GM19035 (cell line): ENCODE results near the gene NPEPPS.
"Not testable (repeated sequence)": the region's sequence is repeated elsewhere in the genome, so short reads cannot be mapped to it uniquely, and the experiment has no call there.

Experiments used
- ATAC-seq: cut with Tn5 transposase; IDR thresholded peaks from one replicate; pipeline ENCODE4 v1.9.1; 2021; ENCODE audit not compliant: unreplicated experiment

NPEPPS gene

DNA sequence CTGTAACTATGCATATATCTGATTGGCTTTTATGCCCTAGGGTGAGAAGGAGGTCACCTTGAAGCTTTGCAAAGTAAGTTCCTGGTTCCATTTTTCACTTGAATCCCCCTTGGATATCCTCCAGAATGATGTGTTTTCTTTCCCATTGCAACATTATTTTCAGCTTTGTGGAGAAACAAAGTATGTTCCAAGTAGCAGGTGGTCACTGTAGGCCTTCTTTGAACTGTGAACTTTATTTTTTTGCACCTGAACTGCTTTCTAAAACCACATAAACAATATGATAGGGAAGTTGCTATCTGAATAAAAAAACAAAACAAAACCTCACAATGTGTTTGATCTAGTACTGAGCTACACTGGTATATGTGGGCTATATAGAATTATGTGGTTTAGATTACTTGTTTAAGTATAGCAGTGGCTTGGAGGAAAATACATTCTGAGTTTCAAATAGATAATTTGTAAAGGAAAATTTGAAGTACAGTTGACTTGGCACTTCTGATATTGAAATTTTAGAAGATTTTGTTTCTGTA lies 29.7 kb downstream of the NPEPPS start:
- not testable (repeated sequence) for ATAC-seq

DNA sequence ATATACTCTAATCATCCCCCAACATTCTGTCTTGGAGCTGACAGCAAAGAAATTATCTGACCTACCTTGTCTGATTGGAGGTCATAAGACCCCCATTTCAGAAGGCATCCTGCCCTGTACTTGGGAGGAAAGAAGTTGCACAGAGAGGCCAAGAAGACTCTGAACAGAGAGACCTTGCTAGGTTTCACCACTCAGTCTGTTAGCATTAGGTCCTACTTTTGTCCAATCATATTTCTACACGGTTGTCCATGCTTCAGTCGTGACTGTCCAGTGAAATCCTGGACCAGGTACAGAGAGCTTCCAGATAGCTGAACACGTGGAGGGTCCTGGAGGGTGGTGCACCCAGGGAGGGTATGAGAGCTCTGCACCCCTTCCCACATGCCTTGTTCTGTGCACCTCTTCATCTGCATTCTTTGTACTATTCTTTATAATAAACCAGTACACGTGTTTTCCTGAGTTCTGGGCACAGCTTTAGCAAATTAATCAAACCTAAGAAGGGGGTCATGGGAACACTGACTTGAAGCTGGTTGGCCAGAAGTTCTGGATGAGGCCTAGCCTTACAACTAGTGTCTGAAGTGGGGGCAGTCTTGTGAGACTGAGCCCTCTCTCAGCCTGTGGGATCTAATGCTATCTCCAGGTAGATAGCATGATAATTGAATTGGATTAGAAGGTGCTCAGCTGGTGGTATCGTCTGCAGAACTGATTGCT lies 30.9 kb downstream of the NPEPPS start:
- ATAC-seq = not testable (repeated sequence)

DNA sequence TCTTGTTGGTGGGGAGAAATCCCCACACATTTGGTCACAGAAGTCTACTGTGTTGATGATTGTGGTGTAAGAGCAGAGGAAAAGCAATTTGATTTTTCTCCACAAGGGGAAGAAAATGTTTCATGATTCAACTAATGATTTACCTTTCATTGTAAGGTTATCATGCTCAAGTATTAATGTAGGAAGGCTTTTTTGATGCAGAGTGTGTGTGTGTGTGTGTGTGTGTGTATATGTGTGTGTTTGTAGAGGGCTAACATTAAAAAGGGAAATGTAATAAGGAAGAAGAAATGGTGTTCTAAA lies 31.4 kb downstream of the NPEPPS start:
- not testable (repeated sequence) for ATAC-seq

DNA sequence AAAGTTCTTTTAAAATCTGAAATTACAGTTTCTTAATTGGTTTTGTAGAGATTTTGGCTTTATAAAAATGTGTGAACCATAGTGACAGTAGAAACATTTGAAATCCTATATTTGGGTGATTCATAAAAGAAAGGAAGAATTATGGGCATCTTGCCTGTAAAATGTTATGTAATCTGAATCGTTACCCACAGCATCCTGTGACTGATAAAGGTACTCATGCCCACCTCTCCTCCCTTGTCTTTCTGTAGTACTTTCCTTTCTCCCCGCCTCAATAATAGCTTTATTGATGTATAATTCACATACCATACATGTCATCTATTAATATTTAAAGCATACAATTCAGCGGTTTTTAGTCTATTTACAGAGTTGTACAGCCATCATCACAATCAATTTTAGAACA lies 36.4 kb downstream of the NPEPPS start:
- ATAC-seq = not testable (repeated sequence)

DNA sequence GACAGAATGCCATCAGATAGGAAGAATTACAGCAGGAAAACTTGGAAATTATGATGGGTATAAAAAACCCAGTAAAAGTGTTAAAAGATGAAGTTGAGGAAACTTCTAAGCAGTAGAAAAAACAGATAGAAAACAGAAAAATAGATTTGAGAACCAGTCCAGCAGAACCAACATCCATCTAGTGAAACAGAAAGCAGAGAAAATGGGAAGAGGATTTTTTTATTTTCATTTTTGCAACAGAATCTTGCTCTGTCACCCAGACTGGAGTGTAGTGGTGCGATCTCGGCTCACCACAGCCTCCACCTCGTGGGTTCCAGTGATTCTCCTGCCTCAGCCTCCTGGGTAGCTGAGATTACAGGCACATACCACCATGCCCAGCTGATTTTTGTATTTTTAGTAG lies 41.7 kb downstream of the NPEPPS start:
- ATAC-seq = not testable (repeated sequence)

DNA sequence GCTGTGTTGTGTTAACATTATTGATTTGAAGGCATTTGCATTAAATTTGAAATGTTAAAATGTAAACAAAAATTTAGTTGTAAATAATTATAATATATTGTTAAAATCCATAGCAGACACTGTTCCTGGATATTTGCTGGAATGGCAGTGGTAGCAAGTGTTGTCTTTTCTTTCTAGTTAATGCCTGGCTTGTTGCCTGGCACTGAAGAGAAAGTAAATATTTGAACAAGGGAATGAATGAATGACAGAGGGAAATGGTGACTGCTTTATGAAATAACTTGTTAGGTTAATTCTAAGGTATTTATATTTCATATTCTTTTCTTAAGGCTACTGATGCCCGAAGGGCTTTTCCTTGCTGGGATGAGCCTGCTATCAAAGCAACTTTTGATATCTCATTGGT lies 51.5 kb downstream of the NPEPPS start:
- ATAC-seq = not testable (repeated sequence)

DNA sequence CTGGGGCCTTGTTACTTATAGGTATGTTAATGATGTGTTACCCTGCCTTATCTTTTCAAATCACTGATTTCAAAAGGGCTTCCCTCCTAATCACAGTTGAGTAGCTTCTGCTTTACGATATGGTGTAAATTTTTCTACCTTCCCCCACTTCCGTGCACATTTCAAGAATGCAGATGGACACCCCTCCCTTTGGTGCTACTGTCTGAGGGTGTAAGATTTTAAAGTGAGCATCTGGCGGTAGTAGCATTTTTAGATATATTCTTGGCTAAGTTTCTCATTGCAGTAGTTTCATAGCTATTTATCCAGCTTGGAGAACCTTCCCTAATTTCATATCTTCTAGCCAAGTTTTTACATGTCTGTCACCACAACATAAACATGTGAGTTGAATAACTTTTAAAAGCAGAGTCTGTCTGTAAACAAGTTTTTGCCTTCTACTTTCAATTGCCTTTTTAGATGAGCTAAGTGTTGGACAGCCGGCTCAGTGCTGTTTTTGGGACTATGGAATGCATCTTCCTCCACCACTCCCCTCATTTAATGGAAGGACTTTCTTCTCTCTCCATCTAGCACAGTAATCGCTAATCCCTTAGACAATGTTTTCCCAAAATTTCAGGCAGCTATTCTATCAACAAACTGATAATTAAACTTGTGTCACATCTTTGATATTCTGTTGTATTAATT lies 55.6 kb downstream of the NPEPPS start:
- ATAC-seq = not testable (repeated sequence)

DNA sequence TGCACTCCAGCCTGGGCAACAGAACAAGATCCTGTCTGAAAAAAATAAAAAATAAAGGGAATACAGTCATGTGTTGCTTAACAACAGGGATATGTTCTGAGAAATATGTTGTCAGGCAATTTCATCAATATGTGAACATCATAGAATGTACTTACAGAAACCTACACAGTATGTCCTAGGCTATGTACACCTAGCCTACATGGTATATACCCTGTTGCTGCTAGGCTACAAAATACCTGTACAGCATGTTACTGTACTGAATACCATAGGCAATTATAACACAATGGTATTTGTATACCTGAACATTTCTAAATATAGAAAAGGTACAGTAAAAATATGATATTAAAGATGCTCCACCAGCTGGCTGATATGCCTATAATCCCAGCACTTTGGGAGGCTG lies 62.6 kb downstream of the NPEPPS start:
- not testable (repeated sequence) for ATAC-seq

DNA sequence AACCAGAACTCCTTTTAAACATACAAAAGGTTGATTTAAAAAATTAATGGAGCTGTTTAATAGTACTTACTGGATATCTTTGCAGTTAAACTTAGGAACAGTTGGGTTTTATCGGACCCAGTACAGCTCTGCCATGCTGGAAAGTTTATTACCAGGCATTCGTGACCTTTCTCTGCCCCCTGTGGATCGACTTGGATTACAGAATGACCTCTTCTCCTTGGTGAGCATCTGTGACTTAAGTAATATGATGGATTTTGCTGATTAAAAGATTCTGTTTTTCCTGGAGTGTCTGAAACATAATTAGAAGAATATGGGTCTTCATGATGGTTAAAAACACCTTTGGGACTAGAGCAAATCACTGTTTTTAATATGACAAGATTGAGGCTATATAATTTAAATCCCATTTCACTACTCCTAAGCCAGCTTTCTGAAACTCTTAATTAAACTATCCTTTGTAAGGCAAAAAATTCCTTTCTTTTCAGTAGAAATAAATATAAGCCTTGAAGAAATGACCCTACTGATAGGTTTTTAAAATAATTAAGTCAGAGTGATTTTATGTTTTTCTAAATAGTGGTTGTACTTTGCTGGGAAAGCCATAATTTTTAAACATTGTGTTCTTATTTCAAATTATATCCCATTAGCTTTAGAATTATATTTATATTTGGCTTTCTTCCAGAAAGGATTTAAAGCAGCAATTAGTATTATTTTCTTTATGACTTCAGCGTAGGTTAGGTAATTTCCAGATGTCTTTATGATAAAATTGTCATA lies 73.1 kb downstream of the NPEPPS start:
- no peak for ATAC-seq

DNA sequence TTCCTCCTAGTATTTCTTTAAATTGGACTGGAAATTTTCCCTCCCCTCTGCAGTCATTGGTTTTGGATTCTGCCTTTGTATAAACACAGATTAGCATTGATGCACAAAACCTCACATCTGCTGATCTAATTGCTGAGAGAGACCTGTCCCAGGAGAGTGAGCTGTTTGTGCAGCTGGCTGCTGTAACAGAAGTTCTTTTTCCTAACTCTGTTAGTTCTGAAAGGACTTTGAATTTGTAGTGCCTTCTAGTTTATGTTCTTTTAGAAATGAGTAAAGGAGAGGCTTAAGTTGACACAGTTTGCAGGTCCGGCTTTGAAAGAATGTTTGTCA lies 73.7 kb downstream of the NPEPPS start:
- ATAC-seq = no peak

DNA sequence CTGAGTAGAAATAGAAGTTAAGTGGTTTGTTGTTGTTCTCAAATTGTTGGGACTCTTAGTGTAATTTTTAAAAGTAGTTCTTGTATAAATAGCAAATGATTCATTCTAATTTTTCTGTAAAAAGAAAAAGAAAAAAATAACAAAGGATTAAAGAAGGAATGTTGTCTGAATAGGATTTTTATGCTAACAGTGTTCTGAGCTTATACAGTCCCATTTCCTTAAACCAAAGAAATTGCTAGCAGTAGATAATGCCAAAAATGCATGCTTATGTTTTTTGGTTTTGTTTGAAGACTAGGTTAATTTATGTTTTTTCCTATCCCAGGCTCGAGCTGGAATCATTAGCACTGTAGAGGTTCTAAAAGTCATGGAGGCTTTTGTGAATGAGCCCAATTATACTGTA lies 74.1 kb downstream of the NPEPPS start:
- no peak for ATAC-seq

DNA sequence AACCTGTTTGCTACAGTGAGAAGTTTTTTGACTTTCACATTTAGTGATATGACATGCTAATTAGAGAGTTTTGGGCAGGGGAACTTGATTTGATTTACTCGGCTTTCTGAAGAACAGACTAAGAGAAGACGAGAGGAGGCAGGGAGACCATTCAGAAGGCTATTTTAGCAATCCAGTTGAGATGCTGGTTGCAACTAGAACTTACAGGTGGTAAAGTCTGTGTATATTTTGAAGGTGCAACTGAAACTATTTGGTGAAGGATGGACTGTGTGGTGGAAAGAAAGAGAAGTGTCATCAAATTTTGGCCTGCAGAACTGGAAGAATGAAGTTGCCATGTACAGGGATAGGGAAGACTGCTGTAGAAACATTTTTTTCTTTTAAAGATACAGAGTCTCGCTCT lies 76.6 kb downstream of the NPEPPS start:
- no peak for ATAC-seq

DNA sequence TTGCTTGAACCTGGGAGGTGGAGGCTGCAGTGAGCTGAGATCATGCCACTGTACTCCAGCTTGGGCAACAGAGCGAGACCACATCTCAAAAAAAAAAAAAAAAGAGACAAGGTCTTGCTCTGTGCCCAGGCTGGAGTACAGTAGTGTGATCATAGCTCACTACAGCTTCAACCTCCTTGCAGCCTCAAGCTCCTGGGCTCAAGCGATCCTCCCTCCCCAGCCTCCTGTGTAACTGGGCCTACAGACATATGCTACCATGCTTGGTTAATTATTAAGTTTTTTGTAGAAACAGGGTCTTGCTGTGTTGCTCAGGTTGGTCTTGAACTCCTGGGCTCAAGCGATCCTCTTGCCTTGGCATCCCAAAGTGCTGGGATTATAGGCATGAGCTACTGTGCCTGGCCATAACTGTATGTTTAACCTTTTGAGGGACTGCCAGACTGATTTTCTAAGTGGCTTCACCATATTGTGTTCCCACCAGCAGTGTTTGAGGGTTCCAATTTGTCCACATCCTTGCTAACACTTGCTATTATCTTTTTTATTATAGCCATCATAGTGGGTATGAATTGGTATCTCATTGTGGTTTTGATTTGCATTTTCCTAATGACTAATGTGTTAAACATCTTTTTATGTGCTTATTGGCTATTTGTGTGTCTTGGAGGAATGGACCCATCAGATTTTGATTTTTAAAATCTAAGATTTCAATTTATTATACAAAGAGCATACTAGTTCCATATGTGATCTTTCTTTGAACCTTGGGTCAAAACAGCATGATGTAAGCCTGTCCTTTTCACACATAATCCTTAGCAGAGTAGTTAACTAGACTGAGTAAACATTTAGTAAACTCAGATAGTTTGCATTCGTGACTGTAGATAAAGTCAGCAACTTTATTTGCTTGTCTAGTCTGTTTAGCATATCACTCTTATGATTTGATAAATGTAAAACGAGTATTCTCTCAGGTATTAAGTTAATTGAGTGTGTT lies 80.8 kb downstream of the NPEPPS start:
- no peak for ATAC-seq

DNA sequence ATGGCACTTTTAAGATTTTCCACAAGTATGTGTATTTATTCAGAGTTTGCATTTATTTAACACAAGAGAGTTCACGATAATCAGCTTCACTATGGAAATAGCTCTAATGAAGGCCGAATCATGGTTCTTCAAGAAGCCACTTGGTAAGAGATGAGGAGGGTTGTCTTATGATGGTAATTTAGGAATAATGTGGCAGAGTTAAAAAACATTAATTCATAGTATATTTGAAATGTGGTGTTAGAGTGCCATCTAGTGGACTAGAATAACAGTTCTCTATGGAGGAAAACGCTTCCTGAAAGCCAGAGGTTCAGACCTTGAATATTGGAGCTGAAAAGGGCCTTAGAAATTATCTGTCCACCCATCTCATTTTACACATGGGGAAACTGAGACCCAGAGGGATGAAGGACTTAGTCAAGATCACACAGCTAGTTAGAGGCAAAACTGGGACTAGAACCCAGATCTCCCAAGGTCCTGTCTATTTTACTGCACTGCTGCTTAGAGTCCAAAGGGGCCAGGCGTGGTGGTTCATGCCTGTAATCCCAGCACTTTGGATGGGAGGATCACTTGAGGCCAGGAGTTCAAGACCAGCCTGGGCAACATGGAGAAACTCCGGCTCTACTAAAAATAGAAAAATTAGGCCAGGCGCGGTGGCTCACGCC lies 85.0 kb downstream of the NPEPPS start:
- no peak for ATAC-seq

DNA sequence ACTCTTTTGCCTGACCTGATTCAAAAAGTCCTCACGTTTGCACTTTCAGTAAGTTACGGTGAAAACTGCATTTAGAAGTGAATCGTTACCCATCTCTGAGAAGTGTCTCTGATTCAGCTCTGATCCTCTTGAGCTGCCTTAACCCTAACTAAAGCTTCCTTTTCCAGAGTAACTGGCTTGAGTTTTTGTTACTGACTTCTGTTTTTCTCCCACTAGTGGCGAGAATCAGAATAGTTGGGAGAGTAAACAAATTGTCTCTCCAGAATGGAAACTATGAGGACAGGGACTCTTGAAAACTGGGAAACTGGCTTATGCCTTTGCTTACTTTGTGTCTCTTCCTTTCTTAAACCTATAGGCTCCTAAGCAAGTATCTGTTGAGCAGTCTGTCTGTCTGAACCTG lies 87.5 kb downstream of the NPEPPS start:
- no peak for ATAC-seq

DNA sequence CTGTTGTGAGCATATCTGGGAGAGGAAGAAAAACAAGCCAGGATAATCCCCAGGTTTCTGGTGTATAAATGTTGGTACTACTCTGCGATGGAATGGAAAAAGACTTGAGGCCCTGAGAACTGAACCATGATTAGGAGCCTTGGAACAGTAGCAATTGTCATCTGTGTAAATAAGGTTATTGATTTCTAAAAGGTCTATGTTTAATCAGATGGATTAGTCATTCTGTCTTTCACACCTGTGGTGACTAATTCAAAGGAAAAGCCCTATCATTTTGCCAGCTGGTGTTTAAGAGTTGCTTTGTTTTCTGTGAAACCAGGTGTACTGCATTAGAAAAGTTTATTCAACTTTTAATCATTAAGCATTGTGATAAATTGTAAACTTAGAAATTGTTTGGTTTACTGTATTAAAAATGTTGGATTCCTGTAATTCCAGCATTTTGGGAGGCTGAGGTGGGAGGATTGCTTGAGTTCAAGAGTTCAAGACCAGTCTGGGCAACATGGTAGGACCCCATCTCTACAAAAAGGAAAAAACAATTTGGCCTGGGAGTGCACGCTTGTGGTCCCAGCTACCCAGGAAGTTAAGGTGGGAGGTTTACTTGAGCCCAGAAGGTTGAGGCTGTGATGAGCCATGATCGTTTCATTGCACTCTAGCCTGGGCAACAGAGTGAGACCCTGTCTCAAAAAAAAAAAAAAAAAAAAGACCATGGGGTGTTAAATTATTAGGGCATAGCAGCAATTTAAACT lies 89.8 kb downstream of the NPEPPS start:
- ATAC-seq = no peak

DNA sequence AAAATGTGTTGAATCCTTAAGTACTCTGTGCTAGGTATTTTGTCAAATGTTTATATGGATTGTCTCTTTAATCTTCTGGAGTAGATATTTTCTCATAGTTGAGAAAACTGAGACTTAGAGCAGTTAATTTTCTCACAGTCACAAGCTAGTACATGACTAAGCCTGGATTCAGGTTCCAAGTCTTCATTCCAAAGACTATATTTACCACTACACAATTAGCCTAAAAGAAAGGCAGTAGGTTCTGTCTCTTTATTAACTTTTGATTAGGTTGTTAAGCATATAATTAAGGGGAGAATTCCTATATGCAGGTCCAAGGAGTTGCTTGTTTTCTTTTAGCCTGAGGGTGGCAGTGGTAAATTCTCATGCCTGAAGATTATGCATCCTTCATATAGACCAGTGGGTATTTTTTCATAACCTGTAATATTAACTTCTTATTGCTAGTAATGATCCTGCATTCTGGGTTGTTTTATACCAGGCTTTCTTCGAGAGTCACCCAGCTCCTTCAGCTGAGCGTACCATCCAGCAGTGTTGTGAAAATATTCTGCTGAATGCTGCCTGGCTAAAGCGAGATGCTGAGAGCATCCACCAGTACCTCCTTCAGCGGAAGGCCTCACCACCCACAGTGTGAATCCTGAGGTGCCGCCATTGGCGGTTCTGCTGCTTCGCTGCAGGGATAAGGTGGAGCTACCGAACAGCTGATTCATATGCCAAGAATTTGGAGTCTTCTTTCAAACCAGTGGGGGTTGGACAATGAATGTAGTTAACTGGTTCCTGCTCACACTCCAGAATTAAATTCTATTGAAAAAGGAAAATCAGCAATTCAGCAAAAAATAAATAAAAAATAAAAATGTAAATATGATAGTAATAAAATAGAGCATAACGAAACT lies 90.6 kb downstream of the NPEPPS start:
- ATAC-seq = no peak

DNA sequence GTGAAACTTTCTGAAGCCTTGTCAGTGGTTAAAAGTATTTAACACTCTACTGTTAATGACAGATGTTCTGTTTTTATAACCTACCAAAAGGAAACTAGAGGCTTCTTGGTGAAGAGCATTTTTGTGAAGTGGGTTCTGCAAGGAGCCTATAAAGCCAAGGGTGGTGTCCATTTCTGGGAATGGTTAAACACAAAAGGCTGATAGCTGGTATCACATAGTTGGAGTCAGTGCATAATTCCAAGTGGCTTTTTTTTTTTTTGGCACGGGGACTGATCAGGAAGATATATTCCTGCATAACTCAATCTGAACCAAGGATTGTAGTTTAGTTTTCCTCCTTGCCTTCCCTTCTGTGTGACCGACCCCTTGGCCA lies 91.3 kb downstream of the NPEPPS start:
- no peak for ATAC-seq

DNA sequence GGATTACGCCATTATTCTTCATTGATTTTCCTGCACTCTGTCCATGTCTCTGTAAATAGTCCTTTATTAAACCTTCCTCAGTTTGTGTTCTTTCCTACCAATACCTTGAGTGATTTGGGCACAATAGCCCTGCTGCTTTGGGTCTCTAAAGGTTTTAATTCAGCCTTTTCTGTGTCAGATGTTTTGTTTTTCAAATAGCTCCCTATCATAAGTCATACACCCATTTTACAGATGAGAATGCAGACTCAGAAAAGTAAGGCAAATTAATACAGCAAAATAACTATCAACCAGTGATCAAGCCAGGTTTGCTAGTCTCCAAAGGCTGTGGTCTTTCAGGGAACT lies 93.8 kb downstream of the NPEPPS start:
- ATAC-seq = no peak
